CD4-positive, CD25-positive, alpha-beta regulatory T cell (primary cell): Measurements from ENCODE around the gene VSTM2B. TPM values are rescaled to one million over a fixed set of nuclear protein-coding genes. Genes with fewer than 3 reads are reported as not detected.

Experiments
- ATAC-seq, 2 donors: fragments of 150-1000 bp; cut with Tn5 transposase; one replicate each; pipeline ENCODE4 v1.10.0; 2021; ENCODE audit warnings: low read depth in 2 of 2, moderate number of reproducible peaks in 2 of 2, moderate library complexity in 1 of 2
- DNase-seq, 3 donors: peaks; one replicate each; pipeline versions ENCODE4 v3.0.0 to v3.0.0-alpha.2; 2012 to 2022; ENCODE audit warnings: mixed read lengths in 1 of 3
- H3K27ac ChIP-seq: one replicate; pipeline ENCODE4 v1.7.0; 2013; ENCODE audit warnings: mild to moderate bottlenecking, low read length; ENCODE audit not compliant: insufficient read depth, poor library complexity, severe bottlenecking
- H3K27me3 ChIP-seq: one replicate; pipeline ENCODE4 v1.7.0; 2013; ENCODE audit warnings: low read length; ENCODE audit not compliant: control insufficient read depth, insufficient read depth
- H3K36me3 ChIP-seq: one replicate; pipeline ENCODE4 v1.7.0; 2013; ENCODE audit warnings: mild to moderate bottlenecking, low read length, moderate library complexity; ENCODE audit not compliant: control insufficient read depth, insufficient read depth
- H3K4me1 ChIP-seq: 2 replicates; pipeline ENCODE4 v1.7.0; 2013; ENCODE audit warnings: mild to moderate bottlenecking, low read length; ENCODE audit not compliant: insufficient read depth, control insufficient read depth, poor library complexity, severe bottlenecking
- H3K4me3 ChIP-seq: one replicate; pipeline ENCODE4 v1.7.0; 2013; ENCODE audit warnings: low read depth, mild to moderate bottlenecking, low read length, moderate library complexity
- H3K9me3 ChIP-seq, 2 experiments: 1 replicate in 1 of 2; 2 replicates in 1 of 2; pipeline ENCODE4 v1.7.0; 2013; ENCODE audit warnings: low read length in 2 of 2, mild to moderate bottlenecking in 1 of 2, moderate library complexity in 1 of 2; ENCODE audit not compliant: control insufficient read depth in 2 of 2
- H3K27ac Mint-ChIP-seq, 3 donors: one replicate each; pipeline ENCODE4 v1.8.0; 2020 to 2022; ENCODE audit warnings: mild to moderate bottlenecking in 3 of 3, mixed read lengths in 3 of 3, moderate library complexity in 2 of 3
- H3K27me3 Mint-ChIP-seq: one replicate; pipeline ENCODE4 v1.8.0; 2022; ENCODE audit warnings: mild to moderate bottlenecking, mixed read lengths
- H3K36me3 Mint-ChIP-seq: one replicate; pipeline ENCODE4 v1.8.0; 2020; ENCODE audit warnings: mixed read lengths
- H3K4me1 Mint-ChIP-seq, 4 donors: one replicate each; pipeline ENCODE4 v1.8.0; 2020 to 2022; ENCODE audit warnings: mixed read lengths in 4 of 4, mild to moderate bottlenecking in 1 of 4
- H3K4me3 Mint-ChIP-seq, 4 donors: one replicate each; pipeline ENCODE4 v1.8.0; 2020 to 2022; ENCODE audit warnings: mild to moderate bottlenecking in 4 of 4, mixed read lengths in 4 of 4, moderate library complexity in 3 of 4
- H3K9me3 Mint-ChIP-seq, 7 donors: one replicate each; pipeline ENCODE4 v1.8.0; 2020 to 2022; ENCODE audit warnings: mixed read lengths in 7 of 7, mild to moderate bottlenecking in 3 of 7, moderate library complexity in 2 of 7
- polyA plus RNA-seq, 4 donors: library from polyadenylated mRNA; unstranded; fragments of 300-500 nt; fragmentation: Illumina TruSeq; gene quantifications; one replicate each; pipeline ENCODE4 v1.2.3, GENCODE V29; 2021
- total RNA-seq: library from RNA; stranded (reverse); gene quantifications from one replicate; pipeline ENCODE4 v1.2.3, GENCODE V29; 2022

The VSTM2B gene
- total and polyA plus RNA-seq, 5 donors from 2014 or later = not detected

DNA sequence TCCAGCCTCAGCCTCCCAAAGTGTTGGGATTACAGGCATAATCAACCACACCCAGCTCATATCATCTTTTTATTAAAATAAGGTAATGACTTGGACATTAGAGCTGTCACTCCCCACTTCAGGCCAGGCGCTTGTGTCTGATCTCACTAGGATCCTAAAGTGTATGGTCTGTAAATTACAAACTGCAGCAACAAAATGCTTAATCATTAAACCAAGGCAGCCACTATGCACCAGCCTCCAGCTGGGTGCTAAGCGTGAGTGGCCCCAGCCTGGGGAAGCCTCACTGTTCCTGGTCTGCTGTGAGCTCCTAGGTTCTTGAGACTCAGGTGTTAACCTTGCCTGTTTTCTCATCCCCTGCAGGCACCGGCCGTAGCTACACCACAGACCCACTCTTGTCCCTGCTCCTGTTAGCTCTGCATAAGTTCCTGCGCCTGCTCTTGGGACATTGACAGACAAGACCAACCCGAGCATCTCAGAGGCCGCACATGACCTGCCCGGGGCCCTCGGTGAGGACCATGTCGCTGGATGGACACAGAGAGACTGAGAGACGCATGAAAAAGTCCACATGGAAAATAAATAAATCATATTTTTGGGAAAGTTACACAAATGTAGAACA, 37.8 kb downstream of the VSTM2B start:
- ATAC-seq (no peak), DNase-seq (no peak)
- H3K4me3 Mint-ChIP-seq = no peak overlapping the region
- no peak overlapping the region for H3K4me3 ChIP-seq
- no peaks in the 10 kb centered on the region for H3K4me1 Mint-ChIP-seq
- no peaks in the 10 kb centered on the region for H3K27me3 ChIP-seq
- no peak overlapping the region for H3K27ac Mint-ChIP-seq
- no peaks in the 10 kb centered on the region for H3K36me3 Mint-ChIP-seq
- H3K27ac ChIP-seq = no peak overlapping the region
- peaks cover 0 to 2% of the 10 kb centered on the region in 2 experiments for H3K9me3 ChIP-seq
- H3K27me3 Mint-ChIP-seq = peaks cover 17% of the 10 kb centered on the region
- no peaks in the 10 kb centered on the region for H3K36me3 ChIP-seq
- no peaks in the 10 kb centered on the region for H3K4me1 ChIP-seq
- peaks cover 0 to 8% (median 2%) of the 10 kb centered on the region in 7 donors for H3K9me3 Mint-ChIP-seq

DNA sequence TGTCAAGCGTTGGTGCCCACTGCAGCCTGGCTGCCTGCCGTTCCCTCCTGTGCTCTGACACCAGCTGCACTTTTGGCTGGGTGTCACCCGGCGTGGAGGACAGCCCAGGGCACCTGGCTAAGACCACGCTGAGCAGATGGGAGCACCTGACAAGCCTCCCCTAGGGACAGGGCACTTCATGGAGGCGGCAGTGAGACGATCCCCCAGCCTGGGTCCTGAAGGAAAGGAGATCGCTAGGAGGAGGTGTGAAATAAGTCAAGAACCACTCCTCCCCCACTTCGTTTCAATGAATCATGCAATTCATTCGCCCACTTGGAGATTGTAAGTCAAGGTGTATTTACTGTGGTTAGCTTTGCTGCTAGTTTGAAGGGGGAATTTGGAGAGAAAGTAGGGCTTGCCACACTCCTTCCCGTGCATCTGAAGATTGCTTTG, 38.8 kb downstream of the VSTM2B start:
- no peak overlapping the region for H3K4me3 ChIP-seq
- no peaks in the 10 kb centered on the region for H3K4me1 ChIP-seq
- no peak overlapping the region for H3K27ac Mint-ChIP-seq
- no peaks in the 10 kb centered on the region for H3K4me1 Mint-ChIP-seq
- H3K36me3 ChIP-seq = no peaks in the 10 kb centered on the region
- no peak overlapping the region for H3K4me3 Mint-ChIP-seq
- H3K36me3 Mint-ChIP-seq = no peaks in the 10 kb centered on the region
- no peak for ATAC-seq
- peaks cover 20% of the 10 kb centered on the region for H3K27me3 Mint-ChIP-seq
- H3K27ac ChIP-seq = no peak overlapping the region
- H3K9me3 Mint-ChIP-seq = peaks cover 0 to 3% (median 0%) of the 10 kb centered on the region in 7 donors
- DNase-seq = no peak
- H3K9me3 ChIP-seq = no peaks in the 10 kb centered on the region
- H3K27me3 ChIP-seq = no peaks in the 10 kb centered on the region

DNA sequence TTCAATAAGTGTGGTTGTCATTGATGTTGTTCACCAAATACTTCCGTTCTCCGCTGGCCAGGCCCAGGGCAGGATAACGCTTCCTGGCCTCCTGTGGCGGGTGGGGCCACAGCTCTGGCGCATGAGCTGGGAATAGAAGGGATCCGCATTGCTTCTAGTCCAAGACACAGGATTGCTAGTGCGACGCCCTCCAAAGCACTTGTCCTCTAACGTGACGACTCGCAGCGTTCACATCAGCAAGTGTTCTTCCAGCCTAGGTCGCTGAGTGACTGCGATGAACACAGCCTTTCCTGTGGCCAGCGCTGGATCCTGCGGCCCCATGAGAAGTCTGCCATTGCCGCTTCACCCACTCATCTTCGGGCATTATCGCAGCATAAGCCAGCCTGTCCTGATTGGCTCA, 39.4 kb downstream of the VSTM2B start:
- H3K9me3 ChIP-seq = no peaks in the 10 kb centered on the region
- H3K4me1 ChIP-seq = no peaks in the 10 kb centered on the region
- peaks cover 26% of the 10 kb centered on the region for H3K27me3 Mint-ChIP-seq
- no peaks in the 10 kb centered on the region for H3K4me1 Mint-ChIP-seq
- H3K9me3 Mint-ChIP-seq = no peaks in the 10 kb centered on the region
- H3K27me3 ChIP-seq = no peaks in the 10 kb centered on the region
- H3K4me3 Mint-ChIP-seq = no peak overlapping the region
- no peaks in the 10 kb centered on the region for H3K36me3 ChIP-seq
- DNase-seq (no peak), ATAC-seq (no peak)
- H3K36me3 Mint-ChIP-seq = no peaks in the 10 kb centered on the region
- no peak overlapping the region for H3K4me3 ChIP-seq
- H3K27ac Mint-ChIP-seq = no peak overlapping the region
- H3K27ac ChIP-seq = no peak overlapping the region

DNA sequence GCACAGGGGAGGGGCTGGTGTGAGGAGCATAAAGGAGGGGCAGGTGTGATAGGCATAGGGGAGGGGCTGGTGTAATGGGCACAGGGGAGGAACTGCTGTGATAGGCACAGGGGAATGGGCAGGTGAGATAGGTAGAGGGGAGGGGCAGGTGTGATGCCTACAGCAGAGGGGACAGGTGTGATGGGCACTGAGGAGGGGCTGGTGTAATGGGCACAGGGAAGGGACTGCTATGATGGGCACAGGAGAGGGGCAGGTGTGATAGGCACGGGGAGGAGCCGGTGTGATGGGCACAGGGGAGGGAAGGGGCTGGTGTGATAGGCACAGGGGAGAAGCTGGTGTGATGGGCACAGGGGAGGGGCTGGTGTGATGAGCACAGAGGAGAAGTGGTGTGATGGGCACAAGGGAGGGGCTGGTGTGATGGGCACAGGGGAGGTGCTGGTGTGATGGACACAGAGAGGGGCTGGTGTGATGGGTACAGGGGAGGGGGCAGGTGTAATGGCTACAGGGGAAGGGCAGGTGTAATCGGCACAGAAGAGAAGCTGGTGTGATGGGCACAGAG, 40.8 kb downstream of the VSTM2B start:
- Mint-ChIP-seq H3K4me3 (no peak overlapping the region), H3K4me1 (no peaks in the 10 kb centered on the region), H3K27me3 (peaks cover 28% of the 10 kb centered on the region), H3K36me3 (no peaks in the 10 kb centered on the region), H3K9me3 (no peaks in the 10 kb centered on the region), H3K27ac (no peak overlapping the region)
- no peaks in the 10 kb centered on the region for H3K36me3 ChIP-seq
- ATAC-seq (no peak), DNase-seq (no peak)
- H3K9me3 ChIP-seq = no peaks in the 10 kb centered on the region
- H3K4me3 ChIP-seq = no peak overlapping the region
- no peaks in the 10 kb centered on the region for H3K27me3 ChIP-seq
- no peaks in the 10 kb centered on the region for H3K4me1 ChIP-seq
- H3K27ac ChIP-seq = no peak overlapping the region

- Mint-ChIP-seq H3K36me3 (no peaks in the 10 kb centered on the region), H3K4me3 (no peak overlapping the region), H3K27ac (no peak overlapping the region), H3K27me3 (peaks cover 33% of the 10 kb centered on the region), H3K4me1 (no peaks in the 10 kb centered on the region), H3K9me3 (no peaks in the 10 kb centered on the region)
- Histone ChIP-seq H3K4me1 (no peaks in the 10 kb centered on the region), H3K4me3 (no peak overlapping the region), H3K27ac (no peak overlapping the region), H3K36me3 (no peaks in the 10 kb centered on the region), H3K27me3 (no peaks in the 10 kb centered on the region), H3K9me3 (no peaks in the 10 kb centered on the region)
- DNase-seq = no peak
- ATAC-seq = no peak
Observed at GRCh38 chr19:29567366-29567915, 41.6 kb downstream of the VSTM2B start.

- no peak for DNase-seq
- H3K9me3 ChIP-seq = no peaks in the 10 kb centered on the region
- no peak overlapping the region for H3K4me3 Mint-ChIP-seq
- no peak for ATAC-seq
- H3K27ac ChIP-seq = no peak overlapping the region
- H3K4me1 ChIP-seq = no peaks in the 10 kb centered on the region
- no peaks in the 10 kb centered on the region for H3K27me3 ChIP-seq
- H3K27me3 Mint-ChIP-seq = peaks cover 33% of the 10 kb centered on the region
- H3K36me3 ChIP-seq = no peaks in the 10 kb centered on the region
- no peaks in the 10 kb centered on the region for H3K36me3 Mint-ChIP-seq
- H3K4me1 Mint-ChIP-seq = no peaks in the 10 kb centered on the region
- no peaks in the 10 kb centered on the region for H3K9me3 Mint-ChIP-seq
- H3K4me3 ChIP-seq = no peak overlapping the region
- H3K27ac Mint-ChIP-seq = no peak overlapping the region
Observed at GRCh38 chr19:29568036-29569025, 42.5 kb downstream of the VSTM2B start.

DNA sequence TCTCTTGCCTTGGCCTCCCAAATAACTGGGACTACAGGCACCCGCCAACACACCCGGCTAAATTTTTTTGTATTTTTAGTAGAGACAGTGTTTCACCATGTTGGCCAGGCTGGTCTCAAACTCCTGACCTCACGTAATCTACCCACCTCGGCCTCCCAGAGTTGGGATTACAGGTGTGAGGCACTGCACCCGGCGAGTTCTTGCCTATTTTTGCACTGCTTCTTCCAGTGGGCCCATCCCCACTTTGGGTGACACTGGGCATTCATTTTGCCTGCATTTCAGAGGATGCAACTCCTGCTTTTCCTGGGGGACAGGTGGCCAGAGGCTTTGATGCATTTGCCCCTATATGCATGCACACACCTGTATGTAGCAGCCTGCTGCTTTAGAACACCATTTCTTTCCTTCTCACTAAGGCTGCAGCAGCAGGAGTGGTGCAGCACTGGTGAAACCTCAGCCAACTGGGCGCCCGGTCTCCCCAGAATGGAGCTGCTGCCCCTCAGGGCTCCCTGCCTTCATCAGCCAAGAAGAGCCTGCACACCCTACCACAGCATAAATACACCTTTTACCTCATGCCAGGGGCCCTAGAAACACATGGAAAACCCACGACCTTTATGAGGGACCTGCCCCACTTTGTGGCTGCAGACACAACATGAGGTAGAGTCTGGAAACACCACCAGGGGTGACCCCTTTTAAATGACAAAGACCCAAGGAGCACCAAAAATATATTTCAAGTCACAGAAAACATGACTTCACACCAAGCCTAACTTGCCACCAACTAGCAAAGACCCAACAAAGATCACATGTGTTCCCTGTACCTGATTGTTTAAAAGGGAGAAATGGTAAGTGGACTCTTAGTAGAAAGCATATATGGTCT, 43.5 kb downstream of the VSTM2B start:
- Mint-ChIP-seq H3K36me3 (no peaks in the 10 kb centered on the region), H3K4me1 (no peaks in the 10 kb centered on the region), H3K4me3 (no peak overlapping the region), H3K9me3 (no peaks in the 10 kb centered on the region), H3K27me3 (peaks cover 35% of the 10 kb centered on the region), H3K27ac (no peak overlapping the region)
- Histone ChIP-seq H3K36me3 (no peaks in the 10 kb centered on the region), H3K4me3 (no peak overlapping the region), H3K27ac (no peak overlapping the region), H3K4me1 (no peaks in the 10 kb centered on the region), H3K9me3 (no peaks in the 10 kb centered on the region), H3K27me3 (no peaks in the 10 kb centered on the region)
- no peak for DNase-seq
- no peak for ATAC-seq
